Measurements from ENCODE around the gene KIAA0825.
"Not testable (repeated sequence)": the region's sequence is repeated elsewhere in the genome, so short reads cannot be mapped to it uniquely, and the experiment has no call there.

Gene KIAA0825

GRCh38 chr5:94174748-94175411 lies 443.5 kb downstream of the KIAA0825 start:
- DNase-seq (ENCODE audit: low spot score), result no peak

GRCh38 chr5:94173100-94173499 lies 445.3 kb downstream of the KIAA0825 start:
- DNase-seq (ENCODE audit: low spot score), result no peak

GRCh38 chr5:94171070-94171469 lies 447.3 kb downstream of the KIAA0825 start:
- not testable (repeated sequence) for DNase-seq (ENCODE audit: low spot score)

- not testable (repeated sequence) for DNase-seq (ENCODE audit: low spot score)
These were observed 448.2 kb downstream of the KIAA0825 start for GRCh38 chr5:94170158-94170557.

- no peak for DNase-seq (ENCODE audit: low spot score)
These were observed 450.3 kb downstream of the KIAA0825 start for GRCh38 chr5:94168151-94168550.

GRCh38 chr5:94161801-94162200 lies 456.6 kb downstream of the KIAA0825 start:
- no peak for DNase-seq (ENCODE audit: low spot score)

- peak; percentile 10 for DNase-seq (ENCODE audit: low spot score)
These were observed 459.3 kb downstream of the KIAA0825 start for GRCh38 chr5:94159144-94159543.

- DNase-seq (ENCODE audit: low spot score), result no peak
These were observed 460.5 kb downstream of the KIAA0825 start for GRCh38 chr5:94157704-94158539.

- no peak for DNase-seq (ENCODE audit: low spot score)
These were observed 463.7 kb downstream of the KIAA0825 start for GRCh38 chr5:94154672-94155071.

GRCh38 chr5:94153736-94154450 lies 464.5 kb downstream of the KIAA0825 start:
- DNase-seq (ENCODE audit: low spot score), result no peak

- not testable (repeated sequence) for DNase-seq (ENCODE audit: low spot score)
These were observed 474.8 kb downstream of the KIAA0825 start for GRCh38 chr5:94143621-94144020.

GRCh38 chr5:94140300-94140699 lies 478.1 kb downstream of the KIAA0825 start:
- no peak for DNase-seq (ENCODE audit: low spot score)

- no peak for DNase-seq (ENCODE audit: low spot score)
These were observed 488.3 kb downstream of the KIAA0825 start for GRCh38 chr5:94130077-94130476.

- DNase-seq (ENCODE audit: low spot score), result no peak
These were observed 493.3 kb downstream of the KIAA0825 start for GRCh38 chr5:94125107-94125506.

GRCh38 chr5:94116317-94116716 lies 502.1 kb downstream of the KIAA0825 start:
- DNase-seq (ENCODE audit: low spot score), result not testable (repeated sequence)

GRCh38 chr5:94113087-94113486 lies 505.3 kb downstream of the KIAA0825 start:
- no peak for DNase-seq (ENCODE audit: low spot score)

GRCh38 chr5:94111209-94112004 lies 507.0 kb downstream of the KIAA0825 start:
- DNase-seq (ENCODE audit: low spot score), result peak; percentile 94

GRCh38 chr5:94103514-94104245 lies 514.7 kb downstream of the KIAA0825 start:
- no peak for DNase-seq (ENCODE audit: low spot score)
